HUES6 (cell line): ENCODE measurements around the gene SKIDA1.

Source experiments
- H3K27ac ChIP-seq: 2 replicates; pipeline ENCODE4 v1.7.0; 2013; ENCODE audit warnings: low read depth, mild to moderate bottlenecking, low read length, inconsistent platforms
- H3K27me3 ChIP-seq: 2 replicates; pipeline ENCODE4 v1.6.1; 2013; ENCODE audit warnings: low read length; ENCODE audit not compliant: control insufficient read depth, insufficient read depth
- H3K36me3 ChIP-seq: 2 replicates; pipeline ENCODE4 v1.6.1; 2013; ENCODE audit warnings: low read length; ENCODE audit not compliant: control insufficient read depth, insufficient read depth
- H3K4me1 ChIP-seq: 2 replicates; pipeline ENCODE4 v1.6.1; 2013; ENCODE audit warnings: low read length; ENCODE audit not compliant: control insufficient read depth, insufficient read depth
- H3K4me3 ChIP-seq: 2 replicates; pipeline ENCODE4 v1.5.1; 2013; ENCODE audit warnings: low read depth, low read length
- H3K9ac ChIP-seq: one replicate; pipeline ENCODE4 v1.6.1; 2013; ENCODE audit warnings: mild to moderate bottlenecking, low read length
- H3K9me3 ChIP-seq: 2 replicates; pipeline ENCODE4 v1.6.1; 2013; ENCODE audit warnings: low read depth, low read length; ENCODE audit not compliant: control insufficient read depth, insufficient read depth

The SKIDA1 gene

DNA sequence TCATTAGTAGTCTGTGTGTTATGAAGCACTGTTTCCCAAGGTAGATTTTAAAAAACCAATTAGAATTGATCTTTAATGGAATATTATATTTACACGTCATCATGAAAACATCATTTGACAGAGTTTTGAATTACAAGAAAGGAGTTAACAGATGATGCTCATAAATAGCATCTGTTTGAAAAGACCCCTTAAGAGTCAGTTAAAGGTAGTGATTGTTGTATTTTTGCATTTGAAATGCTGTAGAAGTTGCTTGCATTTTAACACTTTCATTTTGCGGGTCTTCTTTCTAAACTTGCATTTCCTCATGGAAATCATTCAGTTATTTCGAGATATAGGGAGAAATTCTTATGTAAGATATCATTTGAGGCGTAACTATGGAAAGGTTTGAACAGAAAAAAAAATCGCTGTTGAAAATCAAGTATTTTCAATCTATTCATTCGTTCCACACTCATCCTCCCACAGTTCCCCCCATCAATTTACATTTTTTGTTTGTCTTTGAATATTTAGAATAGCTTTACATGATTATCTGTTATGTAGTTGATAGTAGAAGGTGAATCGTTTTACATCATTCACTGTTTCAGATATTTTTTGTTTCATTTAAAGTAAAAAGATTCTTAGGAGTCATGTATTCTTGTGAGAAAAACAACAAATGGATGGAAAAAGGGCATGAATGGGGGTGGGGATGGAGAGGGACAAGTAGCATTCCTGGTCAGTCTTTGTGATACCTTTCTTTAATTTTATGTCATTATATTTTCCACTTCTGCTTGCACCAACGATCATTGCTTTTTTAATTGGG, 3.0 kb upstream of the SKIDA1 start:
- H3K36me3 ChIP-seq, result no peaks in the 10 kb centered on the region
- peak overlapping the region; percentile 100 for H3K27ac ChIP-seq

DNA sequence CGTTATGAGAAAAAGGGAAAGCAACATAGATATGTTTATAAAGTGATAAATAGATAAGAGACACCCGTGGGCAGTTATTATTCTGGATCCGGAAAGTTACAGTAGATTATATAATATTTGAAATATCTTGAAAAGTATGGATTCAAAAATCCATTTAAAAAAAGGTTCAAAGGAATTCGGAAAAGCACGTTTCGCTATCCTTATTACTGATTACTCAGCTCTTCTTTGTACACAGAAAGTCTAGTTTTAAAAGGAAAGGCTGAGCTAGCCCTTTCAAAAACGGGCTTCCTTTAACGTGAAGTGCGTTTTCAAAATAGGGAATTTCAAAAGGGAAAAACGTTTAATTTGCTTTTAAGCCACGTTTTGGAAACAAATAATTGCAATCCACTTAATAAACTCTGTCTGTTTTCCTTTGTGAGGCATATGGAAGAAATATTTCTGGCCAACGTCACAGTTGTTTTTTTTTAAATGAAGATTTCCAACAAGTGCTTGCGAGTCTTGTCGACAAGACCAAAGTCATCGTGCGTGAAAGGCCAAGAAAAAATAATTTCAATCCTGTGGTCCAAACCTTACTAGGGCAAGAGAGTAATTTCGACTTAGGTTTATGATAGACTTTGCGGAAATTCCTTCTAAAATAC, 2.2 kb upstream of the SKIDA1 start:
- H3K9me3 ChIP-seq, result no peaks in the 10 kb centered on the region
- H3K4me3 ChIP-seq, result peak overlapping the region; percentile 77
- H3K4me1 ChIP-seq, result peaks cover 51% of the 10 kb centered on the region
- peak overlapping the region; percentile 100 for H3K27ac ChIP-seq
- H3K36me3 ChIP-seq, result no peaks in the 10 kb centered on the region
- H3K9ac ChIP-seq, result peak overlapping the region; percentile 99
- no peaks in the 10 kb centered on the region for H3K27me3 ChIP-seq

More for the DNA sequence above, 3.0 kb upstream of the SKIDA1 start:
- H3K27me3 ChIP-seq, result no peaks in the 10 kb centered on the region
- H3K4me1 ChIP-seq, result peaks cover 51% of the 10 kb centered on the region
- peak overlapping the region; percentile 99 for H3K9ac ChIP-seq
- no peaks in the 10 kb centered on the region for H3K9me3 ChIP-seq
- H3K4me3 ChIP-seq, result peak overlapping the region; percentile 77

DNA sequence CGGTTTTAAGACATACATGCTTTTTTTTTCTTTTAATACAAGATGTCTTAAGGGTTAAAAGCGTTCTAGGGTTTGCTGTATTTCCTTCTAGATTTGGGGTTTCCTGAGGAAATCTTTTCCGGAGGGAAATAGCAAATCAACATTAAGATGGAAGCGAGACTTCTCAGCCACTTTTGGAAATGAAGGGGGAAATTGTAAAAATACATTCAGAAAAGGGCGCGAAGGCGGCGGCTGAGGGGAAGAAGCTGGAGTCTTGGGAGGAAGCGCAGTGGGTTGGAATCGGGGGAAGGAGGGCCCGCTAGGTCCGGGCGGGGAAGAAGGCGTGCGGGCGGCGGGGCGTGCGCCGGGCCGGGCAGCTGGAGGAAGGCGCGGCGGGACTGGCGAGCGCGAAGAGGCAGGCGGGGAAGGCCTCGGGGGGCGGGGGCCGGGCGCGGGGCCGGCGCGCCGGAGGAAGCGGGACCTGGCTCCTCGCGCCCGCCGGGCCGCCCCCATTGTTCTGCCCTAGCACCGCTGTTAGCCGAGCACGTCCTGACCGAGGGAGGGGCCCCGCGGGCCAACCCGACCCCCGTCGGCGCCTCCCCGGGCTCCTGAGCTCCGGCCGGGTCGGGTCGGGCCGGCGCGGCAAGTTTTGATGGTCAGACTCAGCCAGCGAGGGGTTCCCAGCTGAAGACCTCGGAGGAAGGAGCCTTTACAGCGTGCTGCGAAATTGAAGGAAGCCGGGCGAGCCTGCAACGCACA, 1.5 kb upstream of the SKIDA1 start:
- Histone ChIP-seq H3K4me1 (peaks cover 50% of the 10 kb centered on the region), H3K4me3 (peak overlapping the region; percentile 77), H3K9me3 (no peaks in the 10 kb centered on the region), H3K27ac (peak overlapping the region; percentile 100), H3K36me3 (no peaks in the 10 kb centered on the region), H3K9ac (peak overlapping the region; percentile 99), H3K27me3 (no peaks in the 10 kb centered on the region)

DNA sequence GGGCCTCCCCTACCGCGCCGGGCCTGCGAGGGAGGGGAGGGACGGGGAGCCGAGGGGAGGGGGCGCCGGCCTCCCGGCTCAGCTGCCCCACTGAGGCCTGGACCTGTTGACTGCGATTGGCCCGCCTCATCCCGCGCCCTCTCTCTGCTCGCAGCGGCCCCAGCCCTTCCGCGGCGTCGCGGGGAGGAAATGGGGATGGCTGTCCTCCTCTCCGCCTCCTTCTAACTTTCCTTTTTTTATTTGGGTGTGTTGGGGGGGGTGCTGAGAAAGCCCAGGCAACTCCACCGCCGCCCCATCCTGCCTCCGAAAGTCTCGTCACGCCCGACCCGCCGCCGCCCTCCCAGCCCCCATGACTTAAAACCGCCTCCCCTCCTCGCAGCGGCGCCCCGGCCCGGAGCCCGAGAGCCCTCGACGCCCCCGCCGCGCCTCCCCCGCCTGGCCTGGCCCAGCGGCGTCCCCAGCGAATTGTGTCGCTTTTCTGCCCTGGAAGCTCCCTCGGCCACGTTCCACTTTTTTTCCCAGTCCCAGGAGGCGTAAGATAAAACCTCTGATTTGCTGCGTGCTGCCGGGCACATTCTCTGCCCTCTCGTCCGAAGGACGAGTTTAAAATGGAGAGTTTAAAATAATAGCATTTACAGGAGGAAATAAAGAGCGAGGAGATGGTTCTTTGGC, 842 bp upstream of the SKIDA1 start:
- Histone ChIP-seq H3K9ac (peak overlapping the region; percentile 99), H3K36me3 (no peaks in the 10 kb centered on the region)

DNA sequence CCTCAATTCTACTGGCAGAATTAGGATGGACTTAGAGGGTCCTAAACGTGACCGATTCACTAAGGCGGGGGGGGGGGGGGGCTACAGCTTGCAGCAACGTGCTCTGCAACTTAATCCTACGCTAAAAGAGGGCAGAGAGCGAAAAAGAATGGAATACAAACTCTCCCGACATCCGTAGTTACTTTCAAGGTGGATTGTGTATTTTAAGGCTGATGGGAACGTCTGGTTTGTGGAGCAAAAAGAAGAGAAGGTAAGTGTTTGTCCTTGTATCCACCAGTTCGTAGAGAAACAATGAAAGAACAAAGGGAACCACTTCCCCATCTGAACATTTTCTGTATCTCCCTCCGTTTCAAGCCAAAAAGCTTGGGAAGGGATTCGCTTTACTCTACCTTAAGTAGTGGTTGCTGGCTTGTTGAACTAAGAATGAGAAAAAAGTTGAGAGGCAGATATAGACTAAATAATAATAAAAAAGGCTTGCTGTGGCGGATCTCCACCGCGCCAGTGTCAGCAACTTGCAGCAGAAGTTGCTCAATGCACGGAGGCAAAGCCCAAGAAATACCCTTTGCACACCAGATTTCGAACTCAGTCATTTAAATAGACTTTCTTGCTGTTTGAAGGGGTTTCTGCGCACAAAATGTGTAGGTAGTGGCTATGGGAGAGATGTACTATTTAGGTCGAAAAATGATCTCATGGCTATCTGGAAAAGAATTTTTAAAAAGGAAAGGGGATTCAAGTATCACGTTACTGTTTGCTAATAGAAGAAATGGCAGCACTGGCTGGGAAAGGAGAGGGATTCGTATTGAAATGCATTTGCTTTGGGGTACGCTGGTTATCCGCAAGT, 736 bp downstream of the SKIDA1 start:
- Histone ChIP-seq H3K27me3 (no peaks in the 10 kb centered on the region), H3K27ac (peak overlapping the region; percentile 100), H3K36me3 (no peaks in the 10 kb centered on the region), H3K4me1 (peaks cover 59% of the 10 kb centered on the region), H3K9ac (peak overlapping the region; percentile 90), H3K4me3 (peak overlapping the region; percentile 76), H3K9me3 (no peaks in the 10 kb centered on the region)

More for the DNA sequence above, 842 bp upstream of the SKIDA1 start:
- Histone ChIP-seq H3K27ac (peak overlapping the region; percentile 100), H3K27me3 (no peaks in the 10 kb centered on the region), H3K4me1 (peaks cover 56% of the 10 kb centered on the region), H3K9me3 (no peaks in the 10 kb centered on the region), H3K4me3 (peak overlapping the region; percentile 77)

DNA sequence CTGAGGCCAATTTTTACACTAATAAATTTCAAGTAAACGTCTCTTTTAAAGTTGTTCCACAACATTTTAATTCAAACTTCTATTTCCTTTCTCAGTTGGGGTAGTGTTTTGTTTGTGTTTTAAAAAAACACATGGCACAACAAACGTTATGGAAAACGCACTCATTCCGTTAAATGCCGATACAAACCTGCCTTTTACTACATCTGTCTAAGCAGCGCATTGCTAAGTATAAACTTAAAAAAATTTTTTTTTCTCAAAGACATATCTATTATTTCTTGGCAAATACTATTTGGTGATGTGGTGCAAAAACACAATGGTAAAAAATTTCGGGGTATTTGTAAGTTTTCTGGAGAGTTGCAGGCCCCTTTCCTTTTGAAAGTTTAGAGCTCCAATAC, 1.4 kb downstream of the SKIDA1 start:
- Histone ChIP-seq H3K9ac (peak overlapping the region; percentile 90), H3K4me3 (peak overlapping the region; percentile 76), H3K4me1 (peaks cover 58% of the 10 kb centered on the region)

DNA sequence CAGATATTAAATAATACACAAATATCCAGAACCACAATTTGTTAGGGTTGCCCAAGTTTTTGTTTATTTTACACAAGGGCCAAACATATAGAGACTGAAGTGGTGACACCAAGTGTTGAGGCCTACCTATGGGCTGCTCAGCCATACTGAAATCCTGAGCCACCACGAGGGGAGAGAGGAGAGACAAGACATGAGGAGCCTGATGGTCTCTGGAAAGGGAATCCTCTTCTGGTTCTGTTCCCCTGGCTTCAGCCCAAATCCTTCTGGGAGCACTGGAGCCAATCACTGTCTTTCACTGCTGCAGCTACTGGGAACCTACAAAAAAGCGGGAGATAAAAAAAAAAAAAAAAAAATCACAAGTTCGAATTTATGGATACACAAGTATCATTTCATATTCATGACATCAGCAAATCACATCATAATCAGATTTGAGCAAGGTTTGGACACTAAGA, 1.9 kb downstream of the SKIDA1 start:
- Histone ChIP-seq H3K4me3 (peak overlapping the region; percentile 76), H3K27me3 (no peaks in the 10 kb centered on the region), H3K4me1 (peaks cover 56% of the 10 kb centered on the region), H3K9ac (peak overlapping the region; percentile 90), H3K27ac (peak overlapping the region; percentile 100; the same call in 1 of the 2 replicates), H3K9me3 (no peaks in the 10 kb centered on the region), H3K36me3 (no peaks in the 10 kb centered on the region)

More for the DNA sequence above, 1.4 kb downstream of the SKIDA1 start:
- Histone ChIP-seq H3K36me3 (no peaks in the 10 kb centered on the region), H3K27ac (peak overlapping the region; percentile 100; the same call in 1 of the 2 replicates), H3K9me3 (no peaks in the 10 kb centered on the region), H3K27me3 (no peaks in the 10 kb centered on the region)

DNA sequence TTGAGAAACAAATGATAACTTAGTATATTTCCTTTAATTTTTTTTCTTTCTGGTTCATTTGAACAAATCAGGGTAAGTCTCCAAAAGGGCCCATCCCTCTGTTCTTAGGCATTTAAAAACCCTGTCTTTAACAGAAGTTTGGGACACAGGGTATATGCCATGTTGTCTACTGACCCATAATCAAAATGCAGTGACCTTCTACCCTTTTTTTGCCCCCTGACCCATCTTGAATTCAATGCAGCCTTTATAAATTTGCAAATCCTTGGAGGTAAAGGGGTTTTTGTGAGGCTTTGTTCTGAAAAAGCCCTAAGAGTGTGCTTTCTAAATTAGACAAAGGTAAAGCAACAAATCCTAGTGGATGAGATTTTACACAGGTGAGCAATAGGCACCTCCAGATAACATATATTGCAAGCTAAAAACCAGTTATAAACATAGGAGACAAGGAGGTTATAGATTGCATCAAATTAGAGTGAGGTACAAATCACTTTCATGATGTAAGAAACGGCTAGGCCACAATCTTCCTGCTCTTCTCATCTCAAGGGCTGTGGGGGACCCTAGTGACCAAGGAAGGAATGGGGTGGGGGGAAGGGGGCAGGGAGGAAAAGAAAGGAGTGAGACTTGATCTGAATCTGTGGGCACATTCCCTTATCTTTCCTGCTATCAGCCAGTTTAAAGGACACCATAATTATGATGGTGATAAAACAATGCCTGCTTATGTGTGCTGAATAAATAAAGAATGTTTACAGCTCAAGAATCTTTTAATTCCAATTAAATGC, 2.7 kb downstream of the SKIDA1 start:
- H3K9ac ChIP-seq, result no peak overlapping the region
- peaks cover 49% of the 10 kb centered on the region for H3K4me1 ChIP-seq

DNA sequence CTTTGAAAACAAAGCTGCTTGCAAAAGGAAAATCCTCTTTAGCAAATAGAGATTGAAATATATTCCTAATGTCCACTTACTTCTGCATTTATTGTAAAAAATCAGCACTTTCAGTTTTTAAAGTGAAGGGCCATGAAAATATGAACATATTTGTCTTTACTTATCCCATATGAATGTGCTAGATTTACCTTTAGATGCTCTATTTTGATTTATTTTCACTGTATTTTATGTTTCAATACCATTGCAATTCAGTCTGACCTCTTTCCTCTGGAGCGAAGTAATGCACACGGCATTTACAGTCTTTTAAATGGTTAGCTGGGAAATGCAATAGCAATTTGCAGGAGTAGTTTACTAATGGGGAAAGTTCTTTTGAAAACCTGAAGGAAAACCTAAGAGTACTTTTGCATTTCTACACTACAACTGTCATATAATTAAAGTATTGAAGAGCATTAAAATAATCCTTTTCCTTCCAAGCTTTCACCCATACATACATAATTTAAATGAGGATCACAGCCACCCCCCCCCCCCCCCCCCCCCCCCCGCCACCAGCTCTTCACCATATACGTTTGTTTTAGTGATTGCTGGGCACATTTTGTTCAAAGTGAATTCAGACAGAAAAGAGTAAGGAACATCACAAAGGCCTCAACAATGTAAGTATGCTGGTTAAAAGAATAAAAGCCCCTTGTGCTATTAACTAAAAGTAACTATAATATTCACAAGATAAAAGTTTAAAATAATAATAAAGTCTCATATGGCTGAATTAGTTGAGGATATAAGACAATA, 3.5 kb downstream of the SKIDA1 start:
- H3K36me3 ChIP-seq, result no peaks in the 10 kb centered on the region
- H3K4me3 ChIP-seq, result peak overlapping the region; percentile 18; the same call in 1 of the 2 replicates
- no peak overlapping the region for H3K27ac ChIP-seq
- no peak overlapping the region for H3K9ac ChIP-seq
- H3K27me3 ChIP-seq, result no peaks in the 10 kb centered on the region
- no peaks in the 10 kb centered on the region for H3K9me3 ChIP-seq
- peaks cover 49% of the 10 kb centered on the region for H3K4me1 ChIP-seq

More for the DNA sequence above, 2.7 kb downstream of the SKIDA1 start:
- Histone ChIP-seq H3K4me3 (peak overlapping the region; percentile 0; the same call in 1 of the 2 replicates), H3K27ac (peak overlapping the region; percentile 100; the same call in 1 of the 2 replicates), H3K36me3 (no peaks in the 10 kb centered on the region), H3K27me3 (no peaks in the 10 kb centered on the region), H3K9me3 (no peaks in the 10 kb centered on the region)
